ENCODE results near the gene KRTAP13-3.

GRCh38 chr21:30382201-30382600 lies 43.5 kb downstream of the KRTAP13-3 start:
- TF ChIP-seq EZH2 (IDR thresholded peaks at IDR 0.05; ENCODE audit: insufficient read depth, poor library complexity, severe bottlenecking) (no peak), EZH2phosphoT487 (IDR thresholded peaks at IDR 0.05; ENCODE audit: insufficient read depth, low read depth) (no peak)
